ENCODE measurements around the gene RBM33.

Gene RBM33

GRCh38 chr7:155644178-155644970 is at the start of gene RBM33:
TSS of gene RBM33 (plus strand) at chr7:155644661. CDS start at chr7:155644877, 216 bp downstream.
- peak; percentile 50 for DNase-seq (ENCODE audit: extremely low read depth, low read depth)
- peak within 1 kb of the TSS; percentile 95 for H3K4me3 ChIP-seq (replicated peaks; ENCODE audit: low read depth, low read length)
- TF ChIP-seq CTCF (IDR thresholded peaks at IDR 0.05; ENCODE audit: low read depth, low read length, missing control alignments): no peak

- TF ChIP-seq CTCF (IDR thresholded peaks at IDR 0.05; ENCODE audit: low read depth, low read length, missing control alignments): no peak
- DNase-seq (ENCODE audit: extremely low read depth, low read depth): no peak
- H3K4me3 ChIP-seq (replicated peaks; ENCODE audit: low read depth, low read length): no peak overlapping the region
Measured at GRCh38 chr7:155594961-155595366, 49.5 kb upstream of the RBM33 start.

- no peak for TF ChIP-seq CTCF (IDR thresholded peaks at IDR 0.05; ENCODE audit: low read depth, low read length, missing control alignments)
- H3K4me3 ChIP-seq (replicated peaks; ENCODE audit: low read depth, low read length): no peak overlapping the region
- DNase-seq (ENCODE audit: extremely low read depth, low read depth): no peak
Measured at GRCh38 chr7:155597753-155598140, 46.7 kb upstream of the RBM33 start.

- peak; percentile 26 for DNase-seq (ENCODE audit: extremely low read depth, low read depth)
- H3K4me3 ChIP-seq (replicated peaks; ENCODE audit: low read depth, low read length): no peak overlapping the region
- TF ChIP-seq CTCF (IDR thresholded peaks at IDR 0.05; ENCODE audit: low read depth, low read length, missing control alignments): peak; percentile 99
Measured at GRCh38 chr7:155598810-155599210, 45.7 kb upstream of the RBM33 start.

GRCh38 chr7:155602156-155602555 is 42.3 kb upstream of the RBM33 start:
- no peak overlapping the region for H3K4me3 ChIP-seq (replicated peaks; ENCODE audit: low read depth, low read length)
- DNase-seq (ENCODE audit: extremely low read depth, low read depth): no peak
- TF ChIP-seq CTCF (IDR thresholded peaks at IDR 0.05; ENCODE audit: low read depth, low read length, missing control alignments): no peak

- no peak for DNase-seq (ENCODE audit: extremely low read depth, low read depth)
- no peak overlapping the region for H3K4me3 ChIP-seq (replicated peaks; ENCODE audit: low read depth, low read length)
- TF ChIP-seq CTCF (IDR thresholded peaks at IDR 0.05; ENCODE audit: low read depth, low read length, missing control alignments): no peak
Measured at GRCh38 chr7:155602750-155603149, 41.7 kb upstream of the RBM33 start.

All from HFF-Myc (cell line).